NT2/D1 (cell line): ENCODE results near the gene SGMS2.

Experiments
- SUZ12 ChIP-seq: IDR thresholded peaks from 2 replicates; pipeline ENCODE4 v1.6.1; 2011; ENCODE audit not compliant: insufficient read length, insufficient read depth; ENCODE audit errors: extremely low read depth
- YY1 ChIP-seq: IDR thresholded peaks from 2 replicates; pipeline ENCODE4 v1.6.1; 2011; ENCODE audit not compliant: insufficient read length, insufficient read depth
- ZNF274 ChIP-seq: IDR thresholded peaks from 2 replicates; pipeline ENCODE4 v1.6.1; 2011; ENCODE audit warnings: mild to moderate bottlenecking, low read depth, low read length

DNA sequence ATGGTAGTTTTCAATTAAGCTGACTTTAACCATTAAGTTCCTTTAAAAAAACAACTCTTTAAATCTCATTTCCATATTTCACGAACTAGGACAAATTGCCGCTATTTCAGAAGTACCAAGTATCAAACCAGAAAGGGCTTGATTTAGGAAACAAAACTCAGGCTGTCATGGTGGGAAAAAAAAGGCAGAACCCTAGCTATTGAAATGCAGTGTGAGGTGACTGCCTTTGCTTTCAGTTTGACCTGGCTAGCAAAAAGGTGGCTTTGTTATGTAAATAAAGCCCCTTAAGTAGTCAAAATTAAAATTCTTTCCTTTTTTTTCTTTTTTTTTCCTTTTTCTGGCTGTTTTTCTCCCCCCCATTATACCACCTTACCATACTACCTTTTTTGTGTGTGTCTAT is 66.0 kb downstream of the SGMS2 start:
- no peak for TF ChIP-seq ZNF274
- no peak for TF ChIP-seq YY1
- no peak for TF ChIP-seq SUZ12
